ENCODE data around the gene HLCS. TPM values are rescaled to one million over a fixed set of nuclear protein-coding genes. Genes with fewer than 3 reads are reported as not detected.

The HLCS gene
- total and polyA plus RNA-seq, 2 donors (not counting 1 experiment from before 2014, with no cell fraction given): 23.1 to 40.0 TPM

DNA sequence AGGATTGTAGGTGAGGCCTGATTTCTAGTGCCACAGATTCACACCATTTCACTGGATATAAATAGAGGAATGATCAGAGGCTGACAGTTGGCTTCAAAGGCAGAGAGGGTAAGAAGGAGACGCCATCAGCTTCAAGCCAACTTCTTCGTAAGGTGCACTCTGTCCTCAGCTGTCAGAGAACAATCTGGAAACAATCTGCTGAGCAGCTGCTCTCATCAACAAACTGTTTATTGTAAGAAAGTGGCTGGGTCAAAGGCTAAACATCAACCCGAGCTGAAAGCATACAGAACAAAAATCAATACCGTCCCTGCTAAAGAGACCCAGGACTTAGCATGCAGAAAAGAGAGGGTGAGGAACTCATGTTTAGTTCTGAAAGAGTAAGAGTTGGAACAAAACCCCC lies 48.2 kb downstream of the HLCS start:
- TF ChIP-seq, protein P1, sequence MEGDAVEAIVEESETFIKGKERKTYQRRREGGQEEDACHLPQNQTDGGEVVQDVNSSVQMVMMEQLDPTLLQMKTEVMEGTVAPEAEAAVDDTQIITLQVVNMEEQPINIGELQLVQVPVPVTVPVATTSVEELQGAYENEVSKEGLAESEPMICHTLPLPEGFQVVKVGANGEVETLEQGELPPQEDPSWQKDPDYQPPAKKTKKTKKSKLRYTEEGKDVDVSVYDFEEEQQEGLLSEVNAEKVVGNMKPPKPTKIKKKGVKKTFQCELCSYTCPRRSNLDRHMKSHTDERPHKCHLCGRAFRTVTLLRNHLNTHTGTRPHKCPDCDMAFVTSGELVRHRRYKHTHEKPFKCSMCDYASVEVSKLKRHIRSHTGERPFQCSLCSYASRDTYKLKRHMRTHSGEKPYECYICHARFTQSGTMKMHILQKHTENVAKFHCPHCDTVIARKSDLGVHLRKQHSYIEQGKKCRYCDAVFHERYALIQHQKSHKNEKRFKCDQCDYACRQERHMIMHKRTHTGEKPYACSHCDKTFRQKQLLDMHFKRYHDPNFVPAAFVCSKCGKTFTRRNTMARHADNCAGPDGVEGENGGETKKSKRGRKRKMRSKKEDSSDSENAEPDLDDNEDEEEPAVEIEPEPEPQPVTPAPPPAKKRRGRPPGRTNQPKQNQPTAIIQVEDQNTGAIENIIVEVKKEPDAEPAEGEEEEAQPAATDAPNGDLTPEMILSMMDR (conservative IDR thresholded peaks at IDR 0.05 in 1 of 2, IDR thresholded peaks at IDR 0.05 in 1 of 2; ENCODE audit: low read depth in 1 of 2, low read length in 2 of 2): no peak
- TF ChIP-seq EZH2 (IDR thresholded peaks at IDR 0.05; ENCODE audit: low read length, missing control alignments): no peak
- Histone ChIP-seq H3K4me3 (replicated peaks in 1 of 4; ENCODE audit: control extremely low read depth in 1 of 4, insufficient read depth in 1 of 4, low read depth in 3 of 4, low read length in 4 of 4) (no peak overlapping the region), H3K9ac (ENCODE audit: insufficient read depth, low read length) (no peak overlapping the region), H3K9me3 (ENCODE audit: control insufficient read depth, insufficient read depth, low read depth, low read length) (no peaks in the 10 kb centered on the region), H3K27me3 (ENCODE audit: control insufficient read depth, insufficient read depth, low read length) (no peaks in the 10 kb centered on the region), H3K79me2 (ENCODE audit: control insufficient read depth, insufficient read depth, low read length) (no peaks in the 10 kb centered on the region), H4K20me1 (ENCODE audit: control insufficient read depth, extremely low read depth, insufficient read depth, low read length) (no peaks in the 10 kb centered on the region), H3K27ac (ENCODE audit: insufficient read depth, low read length) (no peak overlapping the region), H3K4me1 (ENCODE audit: control insufficient read depth, extremely low read depth, insufficient read depth, low read length) (peaks cover 2% of the 10 kb centered on the region), H2AFZ (ENCODE audit: low read length) (no peak overlapping the region), H3K4me2 (ENCODE audit: extremely low read depth, insufficient read depth, low read length) (peak overlapping the region; percentile 5), H3K36me3 (ENCODE audit: control insufficient read depth, insufficient read depth, low read length) (no peaks in the 10 kb centered on the region)
- peak in 1 of 2 donors; percentile 54 for DNase-seq (ENCODE audit: low read depth in 2 of 2)

DNA sequence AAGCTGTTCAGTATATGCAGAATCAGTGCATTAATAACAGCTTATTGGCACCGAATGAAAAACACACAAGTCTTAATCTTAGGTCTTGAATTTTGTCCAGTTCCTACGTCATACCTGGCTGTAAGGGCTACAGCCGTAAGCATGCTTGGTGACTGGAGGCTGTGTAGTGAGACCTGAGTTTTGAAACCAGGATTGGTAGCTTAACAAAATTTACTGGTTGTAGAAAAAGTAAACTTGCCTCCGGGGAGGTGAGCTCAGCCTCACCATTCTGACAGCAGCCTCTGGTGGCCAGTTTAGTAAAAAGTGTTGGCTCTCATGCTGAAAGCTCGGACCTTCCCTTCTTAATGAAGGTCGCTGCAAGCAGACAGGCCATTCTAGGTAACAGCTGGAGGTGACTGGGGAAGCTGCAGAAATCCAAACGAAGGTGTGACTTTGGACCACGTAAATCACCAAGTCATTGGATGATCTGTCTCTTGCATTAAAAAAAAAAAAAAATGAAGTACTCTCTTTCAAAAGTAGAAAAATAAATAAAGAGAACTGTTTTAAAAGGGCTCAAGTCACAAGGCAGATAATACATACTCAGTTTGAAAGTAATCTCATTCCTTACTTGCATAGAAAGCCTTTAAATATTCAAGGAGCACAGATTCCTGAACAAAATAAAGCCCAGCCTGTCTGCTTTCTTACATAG lies 48.9 kb downstream of the HLCS start:
- peaks cover 2% of the 10 kb centered on the region for H3K4me1 ChIP-seq (ENCODE audit: control insufficient read depth, extremely low read depth, insufficient read depth, low read length)
- H3K79me2 ChIP-seq (ENCODE audit: control insufficient read depth, insufficient read depth, low read length): no peaks in the 10 kb centered on the region
- H3K27ac ChIP-seq (ENCODE audit: insufficient read depth, low read length): no peak overlapping the region
- H4K20me1 ChIP-seq (ENCODE audit: control insufficient read depth, extremely low read depth, insufficient read depth, low read length): no peaks in the 10 kb centered on the region
- H3K4me2 ChIP-seq (ENCODE audit: extremely low read depth, insufficient read depth, low read length): no peak overlapping the region
- TF ChIP-seq, protein P1 (conservative IDR thresholded peaks at IDR 0.05 in 1 of 2, IDR thresholded peaks at IDR 0.05 in 1 of 2; ENCODE audit: low read depth in 1 of 2, low read length in 2 of 2): peak; percentile 72 to 87
- no peak for TF ChIP-seq EZH2 (IDR thresholded peaks at IDR 0.05; ENCODE audit: low read length, missing control alignments)
- DNase-seq (ENCODE audit: low read depth in 2 of 2): peak; percentile 60 to 76
- H3K9ac ChIP-seq (ENCODE audit: insufficient read depth, low read length): no peak overlapping the region
- no peak overlapping the region for H3K4me3 ChIP-seq (replicated peaks in 1 of 4; ENCODE audit: control extremely low read depth in 1 of 4, insufficient read depth in 1 of 4, low read depth in 3 of 4, low read length in 4 of 4)
- no peaks in the 10 kb centered on the region for H3K36me3 ChIP-seq (ENCODE audit: control insufficient read depth, insufficient read depth, low read length)
- H3K9me3 ChIP-seq (ENCODE audit: control insufficient read depth, insufficient read depth, low read depth, low read length): no peaks in the 10 kb centered on the region
- H2AFZ ChIP-seq (ENCODE audit: low read length): no peak overlapping the region
- no peaks in the 10 kb centered on the region for H3K27me3 ChIP-seq (ENCODE audit: control insufficient read depth, insufficient read depth, low read length)

DNA sequence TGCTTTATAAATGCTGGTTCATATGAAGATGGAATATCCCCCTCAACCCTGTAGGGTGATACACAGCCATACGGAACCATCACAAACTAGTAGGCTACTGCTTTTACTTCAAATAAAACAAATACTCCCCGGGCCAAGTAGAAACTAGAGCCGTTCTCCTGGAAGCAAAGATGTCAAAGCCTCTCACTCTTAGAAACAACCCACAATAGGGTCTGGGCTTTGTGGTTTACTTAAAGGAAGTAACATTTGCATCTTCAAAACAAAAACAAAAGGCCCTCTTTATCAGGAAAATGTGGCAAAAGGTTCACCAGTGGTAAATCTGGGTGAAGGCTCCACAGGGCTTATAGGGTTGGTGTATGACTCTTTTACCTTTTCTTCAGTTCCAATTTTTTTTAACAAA lies 49.8 kb downstream of the HLCS start:
- no peak overlapping the region for H3K9ac ChIP-seq (ENCODE audit: insufficient read depth, low read length)
- no peaks in the 10 kb centered on the region for H3K79me2 ChIP-seq (ENCODE audit: control insufficient read depth, insufficient read depth, low read length)

More for the DNA sequence above, 49.8 kb downstream of the HLCS start:
- no peak for TF ChIP-seq EZH2 (IDR thresholded peaks at IDR 0.05; ENCODE audit: low read length, missing control alignments)
- TF ChIP-seq, protein P1 (conservative IDR thresholded peaks at IDR 0.05 in 1 of 2, IDR thresholded peaks at IDR 0.05 in 1 of 2; ENCODE audit: low read depth in 1 of 2, low read length in 2 of 2): no peak
- H3K4me2 ChIP-seq (ENCODE audit: extremely low read depth, insufficient read depth, low read length): no peak overlapping the region
- H3K27ac ChIP-seq (ENCODE audit: insufficient read depth, low read length): no peak overlapping the region
- no peaks in the 10 kb centered on the region for H4K20me1 ChIP-seq (ENCODE audit: control insufficient read depth, extremely low read depth, insufficient read depth, low read length)
- H3K9me3 ChIP-seq (ENCODE audit: control insufficient read depth, insufficient read depth, low read depth, low read length): no peaks in the 10 kb centered on the region
- no peak overlapping the region for H3K4me3 ChIP-seq (replicated peaks in 1 of 4; ENCODE audit: control extremely low read depth in 1 of 4, insufficient read depth in 1 of 4, low read depth in 3 of 4, low read length in 4 of 4)
- H3K36me3 ChIP-seq (ENCODE audit: control insufficient read depth, insufficient read depth, low read length): no peaks in the 10 kb centered on the region
- no peak for DNase-seq (ENCODE audit: low read depth in 2 of 2)
- H3K27me3 ChIP-seq (ENCODE audit: control insufficient read depth, insufficient read depth, low read length): no peaks in the 10 kb centered on the region
- peaks cover 2% of the 10 kb centered on the region for H3K4me1 ChIP-seq (ENCODE audit: control insufficient read depth, extremely low read depth, insufficient read depth, low read length)
- no peak overlapping the region for H2AFZ ChIP-seq (ENCODE audit: low read length)
